Measurements from ENCODE around the gene BCAS1.

The BCAS1 gene

GRCh38 chr20:53950578-53950977 lies 119.8 kb downstream of the BCAS1 start:
- H3K4me3 Mint-ChIP-seq: peak overlapping the region; percentile 80

GRCh38 chr20:53950031-53950430 lies 120.4 kb downstream of the BCAS1 start:
- H3K4me3 Mint-ChIP-seq: peak overlapping the region; percentile 80
- peaks cover 16% of the 10 kb centered on the region for H3K9me3 Mint-ChIP-seq
- H3K27ac Mint-ChIP-seq: peak overlapping the region; percentile 51
- H3K4me1 Mint-ChIP-seq (ENCODE audit: low read depth): peaks cover 27% of the 10 kb centered on the region
- H3K27me3 Mint-ChIP-seq (ENCODE audit: low read depth): no peaks in the 10 kb centered on the region
- peak; percentile 23 for DNase-seq (ENCODE audit: low spot score)
- peaks cover 5% of the 10 kb centered on the region for H3K36me3 Mint-ChIP-seq (ENCODE audit: low read depth)

More at GRCh38 chr20:53950578-53950977, 119.8 kb downstream of the BCAS1 start:
- Mint-ChIP-seq H3K27me3 (ENCODE audit: low read depth) (no peaks in the 10 kb centered on the region), H3K4me1 (ENCODE audit: low read depth) (peaks cover 27% of the 10 kb centered on the region), H3K27ac (peak overlapping the region; percentile 51), H3K9me3 (peaks cover 16% of the 10 kb centered on the region), H3K36me3 (ENCODE audit: low read depth) (peaks cover 5% of the 10 kb centered on the region)
- no peak for DNase-seq (ENCODE audit: low spot score)

- Mint-ChIP-seq H3K36me3 (ENCODE audit: low read depth) (peaks cover 5% of the 10 kb centered on the region), H3K4me3 (peak overlapping the region; percentile 80), H3K27ac (peak overlapping the region; percentile 92), H3K9me3 (peaks cover 16% of the 10 kb centered on the region), H3K27me3 (ENCODE audit: low read depth) (no peaks in the 10 kb centered on the region), H3K4me1 (ENCODE audit: low read depth) (peaks cover 29% of the 10 kb centered on the region)
- peak; percentile 85 for DNase-seq (ENCODE audit: low spot score)
These were observed 121.0 kb downstream of the BCAS1 start for GRCh38 chr20:53949319-53949839.

- Mint-ChIP-seq H3K27ac (peak overlapping the region; percentile 92), H3K4me1 (ENCODE audit: low read depth) (peaks cover 32% of the 10 kb centered on the region), H3K4me3 (peak overlapping the region; percentile 80), H3K36me3 (ENCODE audit: low read depth) (peaks cover 5% of the 10 kb centered on the region), H3K9me3 (peaks cover 16% of the 10 kb centered on the region), H3K27me3 (ENCODE audit: low read depth) (no peaks in the 10 kb centered on the region)
- peak; percentile 23 for DNase-seq (ENCODE audit: low spot score)
These were observed 121.7 kb downstream of the BCAS1 start for GRCh38 chr20:53948383-53949318.

GRCh38 chr20:53947501-53948195 lies 122.7 kb downstream of the BCAS1 start:
- no peak for DNase-seq (ENCODE audit: low spot score)
- peaks cover 12% of the 10 kb centered on the region for H3K9me3 Mint-ChIP-seq
- no peaks in the 10 kb centered on the region for H3K27me3 Mint-ChIP-seq (ENCODE audit: low read depth)
- H3K4me3 Mint-ChIP-seq: no peak overlapping the region
- no peak overlapping the region for H3K27ac Mint-ChIP-seq
- H3K36me3 Mint-ChIP-seq (ENCODE audit: low read depth): peaks cover 3% of the 10 kb centered on the region
- H3K4me1 Mint-ChIP-seq (ENCODE audit: low read depth): peaks cover 37% of the 10 kb centered on the region

- Mint-ChIP-seq H3K9me3 (no peaks in the 10 kb centered on the region), H3K27ac (no peak overlapping the region), H3K4me1 (ENCODE audit: low read depth) (peaks cover 43% of the 10 kb centered on the region), H3K4me3 (no peak overlapping the region), H3K36me3 (ENCODE audit: low read depth) (no peaks in the 10 kb centered on the region), H3K27me3 (ENCODE audit: low read depth) (no peaks in the 10 kb centered on the region)
- no peak for DNase-seq (ENCODE audit: low spot score)
These were observed 124.3 kb downstream of the BCAS1 start for GRCh38 chr20:53946106-53946505.

GRCh38 chr20:53945478-53945877 lies 124.9 kb downstream of the BCAS1 start:
- no peaks in the 10 kb centered on the region for H3K27me3 Mint-ChIP-seq (ENCODE audit: low read depth)
- H3K4me3 Mint-ChIP-seq: no peak overlapping the region
- no peaks in the 10 kb centered on the region for H3K36me3 Mint-ChIP-seq (ENCODE audit: low read depth)
- peaks cover 46% of the 10 kb centered on the region for H3K4me1 Mint-ChIP-seq (ENCODE audit: low read depth)
- no peaks in the 10 kb centered on the region for H3K9me3 Mint-ChIP-seq
- H3K27ac Mint-ChIP-seq: no peak overlapping the region
- DNase-seq (ENCODE audit: low spot score): no peak

- Mint-ChIP-seq H3K27me3 (ENCODE audit: low read depth) (no peaks in the 10 kb centered on the region), H3K9me3 (no peaks in the 10 kb centered on the region), H3K36me3 (ENCODE audit: low read depth) (no peaks in the 10 kb centered on the region), H3K4me1 (ENCODE audit: low read depth) (peaks cover 45% of the 10 kb centered on the region), H3K27ac (no peak overlapping the region), H3K4me3 (no peak overlapping the region)
- no peak for DNase-seq (ENCODE audit: low spot score)
These were observed 125.6 kb downstream of the BCAS1 start for GRCh38 chr20:53944796-53945195.

GRCh38 chr20:53943522-53944291 lies 126.7 kb downstream of the BCAS1 start:
- Mint-ChIP-seq H3K36me3 (ENCODE audit: low read depth) (no peaks in the 10 kb centered on the region), H3K4me3 (peak overlapping the region; percentile 0), H3K4me1 (ENCODE audit: low read depth) (peaks cover 41% of the 10 kb centered on the region), H3K9me3 (no peaks in the 10 kb centered on the region), H3K27me3 (ENCODE audit: low read depth) (no peaks in the 10 kb centered on the region), H3K27ac (no peak overlapping the region)
- no peak for DNase-seq (ENCODE audit: low spot score)

- H3K27ac Mint-ChIP-seq: no peak overlapping the region
- peaks cover 41% of the 10 kb centered on the region for H3K4me1 Mint-ChIP-seq (ENCODE audit: low read depth)
- H3K27me3 Mint-ChIP-seq (ENCODE audit: low read depth): no peaks in the 10 kb centered on the region
- H3K4me3 Mint-ChIP-seq: no peak overlapping the region
- no peak for DNase-seq (ENCODE audit: low spot score)
- H3K9me3 Mint-ChIP-seq: no peaks in the 10 kb centered on the region
- no peaks in the 10 kb centered on the region for H3K36me3 Mint-ChIP-seq (ENCODE audit: low read depth)
These were observed 127.4 kb downstream of the BCAS1 start for GRCh38 chr20:53942973-53943372.

- Mint-ChIP-seq H3K4me1 (ENCODE audit: low read depth) (peaks cover 41% of the 10 kb centered on the region), H3K27ac (no peak overlapping the region), H3K9me3 (no peaks in the 10 kb centered on the region), H3K4me3 (no peak overlapping the region), H3K27me3 (ENCODE audit: low read depth) (no peaks in the 10 kb centered on the region), H3K36me3 (ENCODE audit: low read depth) (no peaks in the 10 kb centered on the region)
- no peak for DNase-seq (ENCODE audit: low spot score)
These were observed 128.0 kb downstream of the BCAS1 start for GRCh38 chr20:53942472-53942816.

GRCh38 chr20:53941680-53942471 lies 128.5 kb downstream of the BCAS1 start:
- no peak overlapping the region for H3K27ac Mint-ChIP-seq
- H3K36me3 Mint-ChIP-seq (ENCODE audit: low read depth): no peaks in the 10 kb centered on the region
- no peaks in the 10 kb centered on the region for H3K27me3 Mint-ChIP-seq (ENCODE audit: low read depth)
- H3K4me3 Mint-ChIP-seq: no peak overlapping the region
- H3K9me3 Mint-ChIP-seq: no peaks in the 10 kb centered on the region
- DNase-seq (ENCODE audit: low spot score): no peak
- H3K4me1 Mint-ChIP-seq (ENCODE audit: low read depth): peaks cover 41% of the 10 kb centered on the region

- H3K27ac Mint-ChIP-seq: no peak overlapping the region
- H3K4me1 Mint-ChIP-seq (ENCODE audit: low read depth): peaks cover 41% of the 10 kb centered on the region
- no peaks in the 10 kb centered on the region for H3K27me3 Mint-ChIP-seq (ENCODE audit: low read depth)
- DNase-seq (ENCODE audit: low spot score): no peak
- no peaks in the 10 kb centered on the region for H3K9me3 Mint-ChIP-seq
- no peaks in the 10 kb centered on the region for H3K36me3 Mint-ChIP-seq (ENCODE audit: low read depth)
- H3K4me3 Mint-ChIP-seq: no peak overlapping the region
These were observed 129.4 kb downstream of the BCAS1 start for GRCh38 chr20:53940907-53941545.
